NCI-H187 (cell line): Measurements from ENCODE around the gene DYRK1A.

Source experiments
- DNase-seq, 2 experiments: peaks; one replicate each; lab custom pipeline; 2025; lab: John Stamatoyannopoulos, UW

Gene DYRK1A

DNA sequence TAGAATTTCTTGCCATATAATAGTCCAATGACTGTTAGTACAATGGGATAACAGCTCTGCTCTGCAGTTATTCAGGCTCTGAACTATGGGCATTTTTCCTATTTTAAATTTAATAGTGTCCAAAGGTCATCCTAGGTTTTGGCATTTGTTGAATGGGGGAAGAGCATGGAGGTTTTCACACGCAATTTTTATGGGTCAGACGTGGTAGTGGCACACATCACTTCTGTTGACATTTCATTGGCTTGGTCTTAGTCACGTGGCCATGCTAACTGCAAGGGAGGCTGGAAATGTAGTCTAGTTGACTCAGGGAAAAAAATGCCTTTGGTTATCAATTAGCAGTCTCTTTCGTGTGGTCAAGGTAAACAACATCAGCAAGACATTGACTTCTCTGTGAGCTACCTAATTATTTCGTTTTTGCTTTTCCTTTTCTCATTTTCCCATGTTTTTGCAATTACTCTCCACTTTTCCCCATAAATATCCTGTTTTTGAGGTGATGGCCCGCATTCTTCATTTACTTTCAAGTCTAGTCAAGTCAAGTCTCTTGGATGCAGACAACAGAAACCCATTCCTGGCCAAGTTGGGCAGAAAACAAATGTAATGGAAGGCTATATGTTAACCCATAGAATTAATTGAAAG lies 82.8 kb downstream of the DYRK1A start:
- no peak for DNase-seq

DNA sequence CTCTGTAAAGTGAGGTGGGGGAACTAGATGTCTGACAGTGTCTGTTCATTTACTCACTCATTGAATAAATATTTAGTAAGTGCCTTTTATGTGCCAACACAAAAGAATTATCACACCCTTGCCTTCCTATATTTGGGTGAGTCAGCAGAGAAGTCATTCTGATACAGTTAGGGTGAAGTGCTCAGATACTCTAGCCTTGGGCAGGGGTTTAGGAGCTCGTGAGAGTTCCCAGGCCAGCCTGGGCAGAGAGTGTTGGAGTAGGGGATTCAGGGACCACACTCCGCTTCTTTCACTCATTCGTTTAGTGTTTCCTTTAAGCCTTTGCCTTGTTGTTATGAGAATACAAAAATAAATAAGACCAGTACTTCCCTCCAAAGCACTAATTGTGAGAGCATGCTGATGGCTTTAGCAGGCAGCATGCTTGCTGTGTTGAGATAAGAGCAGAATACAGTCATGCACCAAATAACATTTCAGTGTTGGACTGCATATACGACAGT lies 83.9 kb downstream of the DYRK1A start:
- no peak for DNase-seq

- DNase-seq = no peak
Measured at GRCh38 chr21:37451446-37451845, 84.9 kb downstream of the DYRK1A start.

- no peak for DNase-seq
Measured at GRCh38 chr21:37452227-37452626, 85.7 kb downstream of the DYRK1A start.

GRCh38 chr21:37453350-37453749 lies 86.8 kb downstream of the DYRK1A start:
- DNase-seq = no peak

- no peak for DNase-seq
Measured at GRCh38 chr21:37454869-37455503, 88.4 kb downstream of the DYRK1A start.

GRCh38 chr21:37455504-37455911 lies 88.9 kb downstream of the DYRK1A start:
- no peak for DNase-seq

DNA sequence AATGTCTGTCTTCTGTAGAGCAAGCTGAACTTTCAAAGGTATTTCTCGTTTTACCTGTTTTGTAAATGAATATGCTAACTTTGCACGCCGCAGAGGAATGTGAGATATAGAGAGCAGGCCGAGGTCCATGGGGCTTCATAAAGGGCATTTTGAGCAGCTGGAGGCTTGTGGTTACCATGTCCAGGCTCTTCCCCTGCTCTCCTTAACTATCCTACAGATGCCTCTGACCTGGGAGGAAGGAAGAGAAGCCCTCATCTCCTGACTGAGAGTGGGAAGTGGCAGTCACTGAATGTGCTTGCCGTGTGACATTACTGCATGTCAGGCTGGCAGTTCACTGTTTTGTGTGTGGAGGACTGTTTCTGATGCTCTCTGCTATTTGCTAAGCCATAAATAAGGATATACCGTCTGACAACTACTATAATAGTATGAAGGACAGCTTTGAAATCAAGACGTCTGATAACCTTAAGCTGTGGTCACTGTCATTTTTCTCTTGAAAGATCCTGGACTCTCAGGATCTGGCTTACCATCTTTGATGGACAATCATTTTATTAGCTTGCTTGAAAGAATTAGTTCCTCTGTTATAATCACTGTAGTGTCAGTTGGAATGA lies 92.2 kb downstream of the DYRK1A start:
- DNase-seq = no peak

GRCh38 chr21:37459575-37459974 lies 93.0 kb downstream of the DYRK1A start:
- no peak for DNase-seq

DNA sequence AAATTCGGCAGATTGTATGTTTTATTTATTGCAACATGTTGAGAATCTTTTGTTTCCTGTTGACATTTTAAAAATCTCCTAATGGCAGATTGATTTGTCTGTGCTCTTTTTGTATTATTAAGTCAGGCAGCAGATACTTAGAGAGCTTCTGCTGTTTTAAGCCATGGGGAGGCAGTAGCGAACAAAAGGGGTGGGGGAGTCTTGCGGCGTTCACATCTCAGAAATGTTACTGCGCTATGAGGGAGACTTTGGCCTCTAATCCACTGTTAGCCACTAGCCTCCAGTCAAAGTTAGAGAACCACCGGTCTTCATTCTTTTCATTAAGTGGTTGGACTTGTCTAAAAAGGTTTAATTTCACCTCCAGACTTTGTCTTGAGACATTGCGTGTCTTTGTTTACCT lies 93.6 kb downstream of the DYRK1A start:
- DNase-seq = no peak

- no peak for DNase-seq
Measured at GRCh38 chr21:37461479-37461878, 94.9 kb downstream of the DYRK1A start.

DNA sequence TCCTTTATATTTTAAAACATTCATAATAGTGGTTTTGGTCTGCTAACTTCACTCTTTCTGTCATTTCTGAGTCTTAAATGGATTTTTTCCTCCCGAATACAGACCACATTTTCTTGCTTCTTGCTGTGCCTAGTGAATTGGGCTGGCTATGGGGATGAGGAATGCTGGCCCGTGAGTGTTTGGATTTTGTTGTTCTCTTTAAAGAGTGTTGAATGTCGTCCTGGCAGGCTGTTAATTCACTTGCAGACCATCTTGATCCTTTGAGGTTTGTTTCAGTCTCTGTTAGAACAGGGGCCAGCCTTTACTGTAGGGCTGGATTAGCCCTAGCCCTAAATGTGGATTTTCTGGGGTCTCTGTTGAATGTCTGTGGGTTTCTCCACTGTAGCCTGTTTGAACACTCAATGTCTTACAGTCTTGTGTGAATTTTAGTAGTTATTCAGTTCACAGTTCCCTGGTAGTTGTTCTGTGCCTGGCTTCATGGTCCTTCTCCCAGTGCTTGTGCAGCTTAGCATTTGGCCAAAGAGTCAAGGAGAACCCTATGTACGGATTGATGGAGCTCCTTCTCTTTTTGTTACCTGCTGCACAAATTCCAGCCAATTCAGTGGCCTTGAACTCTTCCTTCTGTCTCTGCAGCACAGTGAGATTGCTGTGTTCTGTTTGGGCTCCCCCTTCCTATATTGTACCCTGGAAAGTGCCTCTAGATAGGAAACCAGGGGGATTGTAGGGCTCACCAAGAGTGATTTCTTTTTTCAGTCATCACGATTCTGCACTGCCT lies 95.7 kb downstream of the DYRK1A start:
- DNase-seq = no peak

DNA sequence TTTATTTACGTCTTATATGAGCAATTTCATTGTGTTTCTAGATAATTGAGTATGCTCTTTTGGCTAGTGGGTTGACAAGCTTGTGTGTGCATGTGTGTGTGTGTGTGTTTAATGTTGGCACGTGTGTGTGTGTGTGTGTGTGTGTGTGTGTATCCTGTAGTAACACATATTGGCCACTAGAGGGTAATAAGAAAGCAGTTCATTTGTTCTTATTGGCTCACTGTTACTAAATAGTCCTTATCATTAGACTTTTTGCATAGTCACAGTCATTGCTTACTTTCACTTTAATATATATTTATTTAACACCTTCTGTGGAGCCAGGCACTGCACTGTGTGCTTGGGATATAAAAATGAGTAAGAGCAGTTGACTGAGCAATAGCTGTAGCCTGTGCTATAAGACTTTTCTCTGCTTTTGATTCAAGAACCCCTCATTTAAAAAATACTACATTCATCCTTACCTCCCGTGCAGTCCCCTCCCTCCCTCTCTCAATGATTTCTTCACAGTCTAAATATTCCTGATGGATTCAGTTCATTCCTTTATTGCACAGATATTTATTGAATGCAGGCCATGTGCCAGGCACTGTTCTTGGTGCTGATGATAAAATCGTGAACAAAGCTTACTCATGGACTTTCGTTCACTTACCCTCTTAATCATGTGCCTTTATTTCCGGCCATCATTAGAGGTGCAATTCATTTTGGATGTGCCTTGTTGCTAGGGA lies 96.7 kb downstream of the DYRK1A start:
- DNase-seq = no peak

GRCh38 chr21:37467082-37467481 lies 100.5 kb downstream of the DYRK1A start:
- DNase-seq = no peak

GRCh38 chr21:37468909-37469308 lies 102.3 kb downstream of the DYRK1A start:
- DNase-seq = no peak

GRCh38 chr21:37469441-37469840 lies 102.9 kb downstream of the DYRK1A start:
- DNase-seq = no peak

- DNase-seq = no peak
Measured at GRCh38 chr21:37472581-37472980, 106.0 kb downstream of the DYRK1A start.

DNA sequence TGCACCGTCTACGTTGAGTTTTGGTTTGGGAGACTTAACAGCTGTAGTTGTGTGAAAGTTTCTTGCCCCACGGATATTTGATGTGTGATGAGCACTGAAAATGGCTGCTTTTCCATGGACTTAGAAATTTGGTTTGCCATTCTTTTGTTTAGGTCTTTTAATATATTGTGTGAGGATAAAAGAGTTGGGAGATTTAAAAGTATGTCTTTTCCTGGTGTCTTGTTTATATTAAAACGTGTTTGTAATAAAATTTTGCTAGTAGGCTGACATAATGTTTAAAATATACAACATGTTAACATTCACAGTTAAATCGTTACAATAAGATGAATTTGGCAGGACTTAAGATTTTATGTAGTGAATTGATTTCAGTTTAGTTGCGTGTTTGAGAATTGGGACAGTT lies 106.9 kb downstream of the DYRK1A start:
- DNase-seq = no peak

DNA sequence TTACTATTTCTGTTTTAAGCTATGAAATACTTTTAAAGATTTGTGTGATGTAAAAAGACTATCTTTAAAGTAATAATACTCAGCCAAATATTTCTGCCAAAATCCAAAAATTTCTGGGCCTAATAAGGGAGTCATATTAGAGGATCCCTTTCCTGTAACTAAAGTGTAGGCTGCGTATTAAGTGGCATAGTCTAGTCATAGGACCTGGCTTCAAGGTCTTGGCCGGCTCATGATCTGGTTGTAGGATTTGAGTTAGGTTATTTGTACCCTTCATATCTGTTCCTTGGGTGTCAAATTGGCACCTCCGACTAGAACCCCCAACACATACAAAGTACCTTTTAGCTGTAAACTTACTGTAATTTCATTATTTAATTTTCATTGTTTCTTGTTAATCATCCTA lies 107.8 kb downstream of the DYRK1A start:
- no peak for DNase-seq

DNA sequence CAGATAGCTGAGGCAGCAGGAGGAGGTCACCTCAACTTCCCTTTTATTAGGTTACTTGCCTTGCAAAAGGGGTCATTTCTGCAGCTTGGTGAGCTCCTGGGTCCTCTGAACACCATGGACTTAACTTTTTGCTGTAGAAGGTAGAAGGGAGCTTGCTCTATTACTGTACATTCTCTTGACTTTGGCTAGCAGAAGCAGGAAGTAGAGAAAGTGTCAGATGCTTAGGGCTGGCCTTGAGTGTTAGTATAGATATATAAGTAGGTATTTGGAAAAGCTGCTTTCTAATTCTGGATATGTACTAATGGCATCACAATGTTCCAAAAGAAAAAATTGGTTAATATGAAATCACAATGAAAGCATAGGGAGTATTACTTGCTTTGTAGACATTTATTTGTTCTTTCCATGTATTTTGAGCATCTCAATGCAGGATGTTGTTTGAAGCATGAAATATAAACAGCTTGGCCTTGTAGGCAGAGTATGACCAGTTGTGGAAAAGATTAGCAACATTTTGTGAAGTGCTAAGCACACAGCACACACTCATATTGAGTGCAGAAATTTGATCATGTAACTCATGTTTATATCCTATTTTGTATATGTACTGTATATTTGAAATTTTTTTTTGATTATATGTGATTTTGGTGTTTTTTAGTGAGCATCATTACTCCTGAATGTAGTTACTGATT lies 108.8 kb downstream of the DYRK1A start:
- DNase-seq = no peak

GRCh38 chr21:37478794-37479193 lies 112.2 kb downstream of the DYRK1A start:
- no peak for DNase-seq
